Stimulated activated CD4-positive, alpha-beta T cell treated with anti-CD3 and anti-CD28 coated beads, TNF-alpha, amount 100 ng/mL, for 1 hour (primary cell): ENCODE measurements around the gene GAB2.
"Not testable (repeated sequence)": the region's sequence is repeated elsewhere in the genome, so short reads cannot be mapped to it uniquely, and the experiment has no call there.

Source experiments
- DNase-seq, 3 donors: peaks; one replicate each; pipeline ENCODE4 v3.0.0-alpha.2; 2020; ENCODE audit warnings: low read depth in 3 of 3, low spot score in 1 of 3

The GAB2 gene

GRCh38 chr11:78314762-78315161 lies 102.9 kb downstream of the GAB2 start:
- DNase-seq: no peak

- DNase-seq: no peak
Observed at GRCh38 chr11:78313898-78314297, 103.7 kb downstream of the GAB2 start.

- no peak for DNase-seq
Observed at GRCh38 chr11:78313181-78313795, 104.3 kb downstream of the GAB2 start.

GRCh38 chr11:78312712-78313111 lies 104.9 kb downstream of the GAB2 start:
- DNase-seq: no peak

GRCh38 chr11:78311702-78312371 lies 105.8 kb downstream of the GAB2 start:
- DNase-seq: no peak

- DNase-seq: no peak
Observed at GRCh38 chr11:78310500-78310909, 107.1 kb downstream of the GAB2 start.

- DNase-seq: no peak
Observed at GRCh38 chr11:78304201-78304600, 113.4 kb downstream of the GAB2 start.

- no peak for DNase-seq
Observed at GRCh38 chr11:78300108-78300839, 117.3 kb downstream of the GAB2 start.

- DNase-seq: no peak
Observed at GRCh38 chr11:78299000-78299710, 118.5 kb downstream of the GAB2 start.

GRCh38 chr11:78298291-78298771 lies 119.3 kb downstream of the GAB2 start:
- no peak for DNase-seq

GRCh38 chr11:78295991-78296930 lies 121.4 kb downstream of the GAB2 start:
- no peak for DNase-seq

GRCh38 chr11:78295347-78295746 lies 122.3 kb downstream of the GAB2 start:
- no peak for DNase-seq

GRCh38 chr11:78294100-78294499 lies 123.5 kb downstream of the GAB2 start:
- DNase-seq: not testable (repeated sequence)

GRCh38 chr11:78293536-78293935 lies 124.1 kb downstream of the GAB2 start:
- no peak for DNase-seq

GRCh38 chr11:78292109-78292803 lies 125.4 kb downstream of the GAB2 start:
- no peak for DNase-seq

GRCh38 chr11:78291503-78292108 lies 126.0 kb downstream of the GAB2 start:
- no peak for DNase-seq

- DNase-seq: no peak
Observed at GRCh38 chr11:78290293-78291176, 127.1 kb downstream of the GAB2 start.

- no peak for DNase-seq
Observed at GRCh38 chr11:78289552-78290292, 127.9 kb downstream of the GAB2 start.
